A673 (cell line): Measurements from ENCODE around the gene METTL24. TPM values are rescaled to one million over a fixed set of nuclear protein-coding genes. Genes with fewer than 3 reads are reported as not detected.
"Not testable (repeated sequence)": the region's sequence is repeated elsewhere in the genome, so short reads cannot be mapped to it uniquely, and the experiment has no call there.

Source experiments
- BruUV-seq: library from RNA; stranded (reverse); fragments of 400-500 nt; replicated peaks from 2 replicates; lab custom pipeline; 2021; lab: Mats Ljungman, UMichigan
- CTCF ChIA-PET: fragments of 300-600 bp; sonication (Branson Sonifier 250); formaldehyde crosslinking; loops from one replicate; lab custom pipeline; 2022; ENCODE audit warnings: antibody characterized with exemption; lab: Charles Lee
- POLR2A ChIA-PET: fragments of 300-600 bp; sonication (Branson Sonifier 250); formaldehyde crosslinking; loops from one replicate; lab custom pipeline; 2022; ENCODE audit warnings: antibody characterized with exemption; ENCODE audit not compliant: low non-redundant PET; lab: Charles Lee
- DNase-seq: peaks from one replicate; pipeline ENCODE4 v3.0.0-alpha.2; 2015; ENCODE audit warnings: low spot score
- H3K27ac ChIP-seq: fragments of 200-600 bp; sonication (generic); 2 replicates; pipeline ENCODE4 v1.5.1; 2016; ENCODE audit warnings: mixed run types, low read depth, mild to moderate bottlenecking, mixed read lengths, antibody characterized with exemption, low read length; ENCODE audit not compliant: poor library complexity, severe bottlenecking
- H3K27me3 ChIP-seq: fragments of 200-600 bp; sonication (generic); replicated peaks from 2 replicates; pipeline ENCODE4 v1.6.1; 2017; ENCODE audit warnings: mixed run types, low read depth, mild to moderate bottlenecking, mixed read lengths, antibody characterized with exemption, low read length; ENCODE audit not compliant: insufficient read depth, poor library complexity
- H3K36me3 ChIP-seq: fragments of 200-600 bp; sonication (generic); 2 replicates; pipeline ENCODE4 v1.6.1; 2016; ENCODE audit warnings: mixed run types, mild to moderate bottlenecking, mixed read lengths, antibody characterized with exemption, low read length; ENCODE audit not compliant: insufficient read depth, poor library complexity, severe bottlenecking
- H3K4me1 ChIP-seq: fragments of 200-600 bp; sonication (generic); 2 replicates; pipeline ENCODE4 v1.6.1; 2017; ENCODE audit warnings: mixed run types, mild to moderate bottlenecking, mixed read lengths, antibody characterized with exemption, low read length; ENCODE audit not compliant: insufficient read depth, poor library complexity, severe bottlenecking
- H3K4me3 ChIP-seq: fragments of 200-600 bp; sonication (generic); 2 replicates; pipeline ENCODE4 v1.5.1; 2016; ENCODE audit warnings: low read depth, mixed run types, mild to moderate bottlenecking, mixed read lengths, low read length; ENCODE audit not compliant: poor library complexity, severe bottlenecking
- H3K9me3 ChIP-seq: fragments of 200-600 bp; sonication (generic); 2 replicates; pipeline ENCODE4 v1.6.1; 2016; ENCODE audit warnings: mixed run types, low read depth, mild to moderate bottlenecking, mixed read lengths, antibody characterized with exemption, low read length; ENCODE audit not compliant: poor library complexity, severe bottlenecking
- CTCF ChIP-seq: fragments of 300-800, 200-600 bp; sonication (generic); conservative IDR thresholded peaks from 2 replicates; pipeline ENCODE4 v1.5.1; 2017; ENCODE audit warnings: low read depth, mild to moderate bottlenecking, antibody characterized with exemption, low read length, moderate library complexity, mixed read lengths
- EZH2 ChIP-seq: fragments of 200-600 bp; sonication (generic); IDR thresholded peaks from 2 replicates; pipeline ENCODE4 v1.6.1; 2017; ENCODE audit warnings: borderline replicate concordance, low read depth, mild to moderate bottlenecking, mixed read lengths, antibody characterized with exemption, low read length; ENCODE audit not compliant: poor library complexity, severe bottlenecking
- intact Hi-C: fragments of 100-400 bp; cut with micrococcal nuclease; formaldehyde crosslinking; loops from one replicate; pipeline ENCODE4 v1.10.0; 2022; ENCODE audit not compliant: unreplicated experiment
- total RNA-seq: library from RNA; stranded (reverse); gene quantifications from 2 replicates; pipeline ENCODE4 v1.2.3, GENCODE V29; 2021

Gene METTL24
- total RNA-seq, 1 experiment from 2014 or later, result 6.4 TPM

GRCh38 chr6:110351986-110352385, 6.2 kb downstream of the METTL24 start:
- H3K9me3 ChIP-seq, result no peaks in the 10 kb centered on the region
- CTCF ChIA-PET, result no interaction called here
- intact Hi-C loops, result loop anchor here (10.0 kb wide), 1 partner anchor 167 kb away; the partner anchor contains the start of gene CDC40
- no TSS peak for BruUV-seq
- H3K4me1 ChIP-seq, result peaks cover 60% of the 10 kb centered on the region
- peak overlapping the region; percentile 83 for H3K27ac ChIP-seq
- TF ChIP-seq EZH2 (no peak), CTCF (no peak)
- no peak overlapping the region for H3K4me3 ChIP-seq
- H3K36me3 ChIP-seq, result no peaks in the 10 kb centered on the region
- POLR2A ChIA-PET, result no interaction called here
- H3K27me3 ChIP-seq, result no peaks in the 10 kb centered on the region
- no peak for DNase-seq

GRCh38 chr6:110351546-110351945, 6.6 kb downstream of the METTL24 start:
- Histone ChIP-seq H3K9me3 (no peaks in the 10 kb centered on the region), H3K27ac (no peak overlapping the region), H3K36me3 (no peaks in the 10 kb centered on the region), H3K4me1 (peaks cover 60% of the 10 kb centered on the region), H3K4me3 (no peak overlapping the region), H3K27me3 (no peaks in the 10 kb centered on the region)
- CTCF ChIA-PET, result no interaction called here
- no TSS peak for BruUV-seq
- no peak for DNase-seq
- POLR2A ChIA-PET, result no interaction called here
- intact Hi-C loops, result loop anchor here (10.0 kb wide), 1 partner anchor 167 kb away; the partner anchor contains the start of gene CDC40
- TF ChIP-seq CTCF (no peak), EZH2 (no peak)

GRCh38 chr6:110350593-110350992, 7.6 kb downstream of the METTL24 start:
- DNase-seq, CTCF ChIA-PET, H3K9me3 ChIP-seq, H3K36me3 ChIP-seq, H3K27me3 ChIP-seq, POLR2A ChIA-PET, H3K27ac ChIP-seq, H3K4me3 ChIP-seq, BruUV-seq: not testable (repeated sequence)
- peaks cover 51% of the 10 kb centered on the region for H3K4me1 ChIP-seq
- intact Hi-C loops, result loop anchor here (10.0 kb wide), 1 partner anchor 166 kb away; the partner anchor contains the start of gene CDC40
